ENCODE data around the gene BTBD19.

The BTBD19 gene

DNA sequence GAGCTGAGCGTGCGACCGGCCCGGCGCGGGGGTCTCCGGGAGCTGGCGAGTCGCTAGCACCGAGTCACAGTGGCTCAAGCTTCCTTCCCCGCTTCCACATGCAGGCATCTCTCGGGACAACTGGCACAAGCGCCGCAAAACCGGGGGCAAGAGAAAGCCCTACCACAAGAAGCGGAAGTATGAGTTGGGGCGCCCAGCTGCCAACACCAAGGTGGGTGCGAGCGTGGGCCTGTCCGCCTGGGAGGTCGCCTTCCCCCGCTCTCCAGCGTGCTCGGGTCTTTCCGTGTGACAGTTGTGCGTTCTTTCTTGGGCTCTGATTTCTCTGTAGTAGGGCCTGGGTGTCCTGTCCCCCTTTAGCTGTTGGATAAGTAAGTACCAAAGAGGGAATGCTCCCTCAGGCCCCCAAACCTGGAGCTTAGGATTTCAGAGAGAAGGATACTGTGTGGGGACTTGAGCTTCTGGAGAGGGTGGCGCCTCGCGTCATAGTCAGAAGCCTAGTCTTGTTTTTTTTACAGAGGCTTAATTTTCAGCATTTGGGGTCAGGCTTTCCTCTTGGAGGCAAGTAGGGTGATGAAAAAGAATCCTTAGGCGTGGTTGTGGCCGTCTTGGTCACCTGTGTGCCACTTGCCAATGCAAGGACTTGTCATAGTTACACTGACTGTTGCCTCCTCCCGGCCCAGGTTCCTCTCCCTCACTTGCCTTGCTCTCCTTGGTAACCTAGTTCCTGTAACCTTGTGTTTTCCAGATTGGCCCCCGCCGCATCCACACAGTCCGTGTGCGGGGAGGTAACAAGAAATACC is 32.2 kb upstream of the BTBD19 start:
- H3K9me3 ChIP-seq (ENCODE audit: control extremely low read depth in 1 of 5, control insufficient read depth in 4 of 5, insufficient read depth in 2 of 5, low read depth in 1 of 5, low read length in 4 of 5) = no peaks in the 10 kb centered on the region
- H3K4me1 ChIP-seq (ENCODE audit: control extremely low read depth in 1 of 4, control insufficient read depth in 4 of 4, insufficient read depth in 4 of 4, low read length in 3 of 4) = peaks cover 0 to 34% (median 29%) of the 10 kb centered on the region in 4 experiments
- H3K27ac ChIP-seq (ENCODE audit: insufficient read depth in 1 of 2, low read depth in 1 of 2, low read length in 2 of 2, poor library complexity in 1 of 2, severe bottlenecking in 2 of 2) = peak overlapping the region; percentile 90 to 96
- H3K4me3 ChIP-seq (ENCODE audit: control insufficient read depth in 1 of 7, extremely low read depth in 1 of 7, insufficient read depth in 4 of 7, low read depth in 2 of 7, low read length in 6 of 7) = peak overlapping the region; percentile 68 to 93 (median 86)
- H3K27me3 ChIP-seq (replicated peaks in 2 of 5; ENCODE audit: control insufficient read depth in 4 of 5, insufficient read depth in 5 of 5, low read length in 4 of 5) = no peaks in the 10 kb centered on the region
- POLR2A ChIA-PET = interaction anchor here (0.6 to 2.5 kb wide), 9 partner anchors 9 to 54 kb away, joined by 3 to 23 read pairs (median 6); partner anchors contain the start of genes PLK3 and RNU5D-1
- peak in 2 of 3 donors; percentile 23 to 62 for DNase-seq
- H3K36me3 ChIP-seq (ENCODE audit: control insufficient read depth in 4 of 4, insufficient read depth in 4 of 4, low read length in 3 of 4) = peaks cover 5 to 46% (median 32%) of the 10 kb centered on the region in 4 experiments
- 11% methylated on average over 28 of the region's 36 CpGs for WGBS (ENCODE audit: insufficient coverage)
- CTCF ChIA-PET = interaction anchor here (0.6 to 1.8 kb wide), 5 partner anchors 9 to 54 kb away, joined by 3 to 6 read pairs (median 4); no protein-coding TSS in a partner anchor

DNA sequence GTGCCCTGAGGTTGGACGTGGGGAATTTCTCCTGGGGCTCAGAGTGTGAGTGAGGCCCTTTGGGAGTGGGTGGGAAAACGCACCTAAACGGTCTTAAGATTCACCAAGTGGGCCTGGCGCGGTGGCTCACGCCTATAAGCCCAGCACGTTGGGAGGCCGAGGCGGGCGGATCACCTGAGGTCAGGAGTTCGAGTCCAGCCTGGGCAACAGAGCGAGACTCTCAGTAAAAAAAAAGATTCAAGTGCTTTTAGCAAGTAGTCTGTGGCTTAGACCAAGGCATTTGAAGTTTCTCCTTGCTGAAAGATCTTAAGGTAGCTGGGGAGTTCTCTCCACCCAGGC is 31.6 kb upstream of the BTBD19 start:
- peak overlapping the region in 6 of 7 experiments; percentile 68 to 93 (median 86) for H3K4me3 ChIP-seq (ENCODE audit: control insufficient read depth in 1 of 7, extremely low read depth in 1 of 7, insufficient read depth in 4 of 7, low read depth in 2 of 7, low read length in 6 of 7)

DNA sequence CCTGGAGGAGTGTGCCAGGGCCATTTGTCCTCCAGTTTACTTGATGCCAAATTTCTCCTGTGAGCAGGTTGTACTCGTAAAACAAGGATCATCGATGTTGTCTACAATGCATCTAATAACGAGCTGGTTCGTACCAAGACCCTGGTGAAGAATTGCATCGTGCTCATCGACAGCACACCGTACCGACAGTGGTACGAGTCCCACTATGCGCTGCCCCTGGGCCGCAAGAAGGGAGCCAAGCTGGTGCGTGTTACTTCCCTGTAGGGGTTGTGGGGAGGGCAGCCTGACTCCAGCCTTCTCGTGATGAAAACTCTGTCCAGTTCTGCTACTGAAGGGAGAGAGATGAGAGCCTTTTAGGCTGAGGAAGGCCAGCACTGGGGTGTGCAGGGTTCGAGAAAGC is 30.8 kb upstream of the BTBD19 start:
- 91% methylated on average over 13 of the region's 14 CpGs for WGBS (ENCODE audit: insufficient coverage)
- H3K4me3 ChIP-seq (ENCODE audit: control insufficient read depth in 1 of 7, extremely low read depth in 1 of 7, insufficient read depth in 4 of 7, low read depth in 2 of 7, low read length in 6 of 7) = peak overlapping the region in 1 of 7 experiments; percentile 92
- H3K27ac ChIP-seq (ENCODE audit: insufficient read depth in 1 of 2, low read depth in 1 of 2, low read length in 2 of 2, poor library complexity in 1 of 2, severe bottlenecking in 2 of 2) = peak overlapping the region in 1 of 2 experiments; percentile 96
- no peak for DNase-seq
- H3K9me3 ChIP-seq (ENCODE audit: control extremely low read depth in 1 of 5, control insufficient read depth in 4 of 5, insufficient read depth in 2 of 5, low read depth in 1 of 5, low read length in 4 of 5) = no peaks in the 10 kb centered on the region
- H3K36me3 ChIP-seq (ENCODE audit: control insufficient read depth in 4 of 4, insufficient read depth in 4 of 4, low read length in 3 of 4) = peaks cover 10 to 51% (median 37%) of the 10 kb centered on the region in 4 experiments
- ChIA-PET CTCF (interaction anchor here (1.1 to 1.4 kb wide), 2 partner anchors 10 kb away, joined by 3 to 5 read pairs; partner anchors contain the start of gene BEST4), POLR2A (no interaction called here)
- peaks cover 0 to 34% (median 29%) of the 10 kb centered on the region in 4 experiments for H3K4me1 ChIP-seq (ENCODE audit: control extremely low read depth in 1 of 4, control insufficient read depth in 4 of 4, insufficient read depth in 4 of 4, low read length in 3 of 4)
- no peaks in the 10 kb centered on the region for H3K27me3 ChIP-seq (replicated peaks in 2 of 5; ENCODE audit: control insufficient read depth in 4 of 5, insufficient read depth in 5 of 5, low read length in 4 of 5)

More for the DNA sequence above, 31.6 kb upstream of the BTBD19 start:
- Histone ChIP-seq H3K4me1 (ENCODE audit: control extremely low read depth in 1 of 4, control insufficient read depth in 4 of 4, insufficient read depth in 4 of 4, low read length in 3 of 4) (peaks cover 0 to 34% (median 29%) of the 10 kb centered on the region in 4 experiments), H3K27me3 (replicated peaks in 2 of 5; ENCODE audit: control insufficient read depth in 4 of 5, insufficient read depth in 5 of 5, low read length in 4 of 5) (no peaks in the 10 kb centered on the region), H3K9me3 (ENCODE audit: control extremely low read depth in 1 of 5, control insufficient read depth in 4 of 5, insufficient read depth in 2 of 5, low read depth in 1 of 5, low read length in 4 of 5) (no peaks in the 10 kb centered on the region), H3K36me3 (ENCODE audit: control insufficient read depth in 4 of 4, insufficient read depth in 4 of 4, low read length in 3 of 4) (peaks cover 10 to 51% (median 36%) of the 10 kb centered on the region in 4 experiments), H3K27ac (ENCODE audit: insufficient read depth in 1 of 2, low read depth in 1 of 2, low read length in 2 of 2, poor library complexity in 1 of 2, severe bottlenecking in 2 of 2) (peak overlapping the region; percentile 90 to 96)
- ChIA-PET CTCF (interaction anchor here (0.6 to 1.8 kb wide), 2 partner anchors 40 to 42 kb away, joined by 3 to 4 read pairs; no protein-coding TSS in a partner anchor), POLR2A (interaction anchor here (1.3 to 2.5 kb wide), 5 partner anchors 9 to 55 kb away, joined by 3 to 23 read pairs (median 9); partner anchors contain the start of gene RNU5D-1)
- no peak for DNase-seq
- 75% methylated on average over 11 of the region's 12 CpGs for WGBS (ENCODE audit: insufficient coverage)

DNA sequence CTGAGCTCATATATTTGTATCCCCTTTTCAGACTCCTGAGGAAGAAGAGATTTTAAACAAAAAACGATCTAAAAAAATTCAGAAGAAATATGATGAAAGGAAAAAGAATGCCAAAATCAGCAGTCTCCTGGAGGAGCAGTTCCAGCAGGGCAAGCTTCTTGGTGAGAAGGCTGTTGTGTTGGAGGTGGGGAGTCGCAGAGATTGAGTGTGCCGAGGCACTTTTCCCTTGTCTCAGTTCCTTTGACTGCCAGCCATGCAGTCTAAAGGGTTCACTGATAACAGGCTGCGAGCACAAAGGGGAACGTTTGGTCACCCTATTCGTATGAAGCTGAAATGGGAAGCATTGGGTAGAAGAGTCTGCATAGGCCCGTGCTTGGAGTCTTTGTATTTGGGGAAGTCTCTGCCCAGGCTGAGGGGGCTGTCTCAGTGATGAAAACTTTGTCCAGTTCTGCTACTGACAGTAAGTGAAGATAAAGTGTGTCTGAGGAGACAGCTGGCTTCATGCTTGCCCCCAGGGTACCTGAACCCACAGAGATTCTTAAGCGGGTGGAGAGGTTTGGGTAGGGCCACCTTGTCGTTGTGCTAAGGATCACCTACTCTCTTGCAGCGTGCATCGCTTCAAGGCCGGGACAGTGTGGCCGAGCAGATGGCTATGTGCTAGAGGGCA is 30.2 kb upstream of the BTBD19 start:
- peaks cover 10 to 51% (median 37%) of the 10 kb centered on the region in 4 experiments for H3K36me3 ChIP-seq (ENCODE audit: control insufficient read depth in 4 of 4, insufficient read depth in 4 of 4, low read length in 3 of 4)
- peak overlapping the region in 1 of 2 experiments; percentile 96 for H3K27ac ChIP-seq (ENCODE audit: insufficient read depth in 1 of 2, low read depth in 1 of 2, low read length in 2 of 2, poor library complexity in 1 of 2, severe bottlenecking in 2 of 2)
- H3K4me1 ChIP-seq (ENCODE audit: control extremely low read depth in 1 of 4, control insufficient read depth in 4 of 4, insufficient read depth in 4 of 4, low read length in 3 of 4) = peaks cover 0 to 34% (median 31%) of the 10 kb centered on the region in 4 experiments
- H3K4me3 ChIP-seq (ENCODE audit: control insufficient read depth in 1 of 7, extremely low read depth in 1 of 7, insufficient read depth in 4 of 7, low read depth in 2 of 7, low read length in 6 of 7) = peak overlapping the region in 1 of 7 experiments; percentile 92
- ChIA-PET POLR2A (no interaction called here), CTCF (interaction anchor here (1.1 to 1.4 kb wide), 2 partner anchors 10 to 11 kb away, joined by 3 to 5 read pairs; partner anchors contain the start of gene BEST4)
- no peak for DNase-seq
- no peaks in the 10 kb centered on the region for H3K27me3 ChIP-seq (replicated peaks in 2 of 5; ENCODE audit: control insufficient read depth in 4 of 5, insufficient read depth in 5 of 5, low read length in 4 of 5)
- H3K9me3 ChIP-seq (ENCODE audit: control extremely low read depth in 1 of 5, control insufficient read depth in 4 of 5, insufficient read depth in 2 of 5, low read depth in 1 of 5, low read length in 4 of 5) = no peaks in the 10 kb centered on the region
- WGBS (ENCODE audit: insufficient coverage) = 83% methylated on average over 12 of the region's 13 CpGs

DNA sequence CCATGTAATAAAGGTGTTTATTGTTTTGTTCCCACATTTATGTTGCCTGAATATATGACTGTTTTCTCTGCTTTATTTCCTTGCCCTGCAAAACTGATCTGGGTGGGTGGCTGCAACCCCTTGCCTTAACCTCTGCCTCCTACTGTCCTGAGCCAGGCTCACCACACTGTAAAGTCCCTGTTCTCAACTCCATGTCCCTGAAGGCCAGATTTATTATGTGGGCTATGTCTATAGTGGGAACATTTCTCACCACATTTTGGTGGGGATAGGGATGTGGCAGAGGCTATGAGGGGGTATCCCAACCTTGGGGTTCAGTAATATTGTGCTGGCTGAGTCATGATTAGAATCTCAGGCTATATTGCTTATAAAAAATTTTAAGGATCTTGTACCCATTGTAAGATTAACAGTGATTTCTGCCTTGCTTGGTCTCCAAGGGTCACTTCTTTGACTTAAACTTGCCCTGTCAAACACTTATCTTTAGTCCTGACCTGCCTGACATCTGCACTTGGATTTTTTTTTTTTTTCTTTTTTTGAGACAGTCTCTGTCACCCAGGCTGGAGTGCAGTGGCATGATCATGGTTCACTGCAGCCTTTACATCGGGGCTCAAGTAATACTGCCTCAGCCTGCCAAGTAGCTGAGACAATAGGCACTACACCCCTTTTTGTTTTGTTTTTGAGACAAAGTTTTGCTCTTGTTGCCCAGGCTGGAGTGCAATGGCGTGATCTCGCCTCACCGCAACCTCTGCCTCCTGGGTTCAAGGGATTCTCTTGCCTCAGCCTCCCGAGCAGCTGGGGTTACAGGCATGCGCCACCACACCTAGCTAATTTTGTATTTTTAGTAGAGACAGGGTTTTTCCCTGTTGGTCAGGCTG is 29.4 kb upstream of the BTBD19 start:
- no peaks in the 10 kb centered on the region for H3K9me3 ChIP-seq (ENCODE audit: control extremely low read depth in 1 of 5, control insufficient read depth in 4 of 5, insufficient read depth in 2 of 5, low read depth in 1 of 5, low read length in 4 of 5)
- no peaks in the 10 kb centered on the region for H3K27me3 ChIP-seq (replicated peaks in 2 of 5; ENCODE audit: control insufficient read depth in 4 of 5, insufficient read depth in 5 of 5, low read length in 4 of 5)
- ChIA-PET CTCF (interaction anchor here (1.1 to 1.4 kb wide), 3 partner anchors 9 to 12 kb away, joined by 3 to 5 read pairs (median 3); partner anchors contain the start of gene BEST4), POLR2A (no interaction called here)
- 96% methylated on average over 5 of the region's 6 CpGs for WGBS (ENCODE audit: insufficient coverage)
- peaks cover 10 to 51% (median 37%) of the 10 kb centered on the region in 4 experiments for H3K36me3 ChIP-seq (ENCODE audit: control insufficient read depth in 4 of 4, insufficient read depth in 4 of 4, low read length in 3 of 4)
- H3K4me1 ChIP-seq (ENCODE audit: control extremely low read depth in 1 of 4, control insufficient read depth in 4 of 4, insufficient read depth in 4 of 4, low read length in 3 of 4) = peaks cover 0 to 40% (median 38%) of the 10 kb centered on the region in 4 experiments
- H3K27ac ChIP-seq (ENCODE audit: insufficient read depth in 1 of 2, low read depth in 1 of 2, low read length in 2 of 2, poor library complexity in 1 of 2, severe bottlenecking in 2 of 2) = no peak overlapping the region
- DNase-seq = no peak
- no peak overlapping the region for H3K4me3 ChIP-seq (ENCODE audit: control insufficient read depth in 1 of 7, extremely low read depth in 1 of 7, insufficient read depth in 4 of 7, low read depth in 2 of 7, low read length in 6 of 7)

DNA sequence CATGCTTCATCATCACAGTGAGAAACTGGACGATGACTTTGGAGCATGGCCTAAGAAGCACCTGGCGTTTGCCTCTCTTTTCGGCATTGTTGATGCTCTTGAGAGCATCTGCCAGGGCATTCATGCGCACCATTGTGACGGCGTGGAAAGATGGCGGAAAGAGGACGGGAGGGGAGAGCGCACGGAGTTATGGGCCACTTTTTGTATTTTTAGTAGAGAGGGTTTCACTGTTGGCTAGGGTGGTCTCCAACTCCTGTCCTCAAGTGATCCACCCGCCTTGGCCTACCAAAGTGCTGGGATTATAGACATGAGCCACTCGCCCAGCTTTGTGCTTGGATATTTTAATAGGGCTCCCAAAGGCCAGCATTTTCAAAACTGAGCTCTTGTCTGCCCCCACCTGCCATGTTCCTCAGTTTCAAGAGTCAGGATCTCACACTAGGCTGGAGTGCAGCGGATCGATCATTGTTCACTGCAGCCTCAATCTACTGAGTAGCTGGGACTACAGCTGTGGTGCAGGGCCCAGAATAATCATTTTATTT is 27.7 kb upstream of the BTBD19 start:
- no peak for DNase-seq
- Histone ChIP-seq H3K9me3 (ENCODE audit: control extremely low read depth in 1 of 5, control insufficient read depth in 4 of 5, insufficient read depth in 2 of 5, low read depth in 1 of 5, low read length in 4 of 5) (no peaks in the 10 kb centered on the region), H3K36me3 (ENCODE audit: control insufficient read depth in 4 of 4, insufficient read depth in 4 of 4, low read length in 3 of 4) (peaks cover 10 to 51% (median 37%) of the 10 kb centered on the region in 4 experiments), H3K27me3 (replicated peaks in 2 of 5; ENCODE audit: control insufficient read depth in 4 of 5, insufficient read depth in 5 of 5, low read length in 4 of 5) (no peaks in the 10 kb centered on the region), H3K4me3 (ENCODE audit: control insufficient read depth in 1 of 7, extremely low read depth in 1 of 7, insufficient read depth in 4 of 7, low read depth in 2 of 7, low read length in 6 of 7) (no peak overlapping the region), H3K4me1 (ENCODE audit: control extremely low read depth in 1 of 4, control insufficient read depth in 4 of 4, insufficient read depth in 4 of 4, low read length in 3 of 4) (peaks cover 5 to 46% (median 43%) of the 10 kb centered on the region in 4 experiments), H3K27ac (ENCODE audit: insufficient read depth in 1 of 2, low read depth in 1 of 2, low read length in 2 of 2, poor library complexity in 1 of 2, severe bottlenecking in 2 of 2) (no peak overlapping the region)
- POLR2A ChIA-PET = no interaction called here
- CTCF ChIA-PET = interaction anchor here (0.7 to 1.4 kb wide), 6 partner anchors 9 to 67 kb away, joined by 3 to 5 read pairs (median 3); no protein-coding TSS in a partner anchor
- WGBS (ENCODE audit: insufficient coverage) = 97% methylated on average over 10 of the region's 14 CpGs

Data from common myeloid progenitor, CD34-positive (primary cell).